SHP77 (cell line): ENCODE results near the gene HSPB8.

Experiments used
- DNase-seq, 2 experiments: peaks; one replicate each; lab custom pipeline; 2025; lab: John Stamatoyannopoulos, UW

Gene HSPB8

GRCh38 chr12:119171291-119171690 is 7.4 kb upstream of the HSPB8 start:
- no peak for DNase-seq

GRCh38 chr12:119171691-119172425 is 6.9 kb upstream of the HSPB8 start:
- no peak for DNase-seq

- DNase-seq: no peak
Measured at GRCh38 chr12:119175081-119175480, 3.6 kb upstream of the HSPB8 start.

- DNase-seq: peak; percentile 83 to 91
Measured at GRCh38 chr12:119176267-119177055, 2.3 kb upstream of the HSPB8 start.

GRCh38 chr12:119177056-119177325 is 1.7 kb upstream of the HSPB8 start:
- no peak for DNase-seq

GRCh38 chr12:119177724-119178380 is 879 bp upstream of the HSPB8 start:
- no peak for DNase-seq

GRCh38 chr12:119179335-119180021 is 747 bp downstream of the HSPB8 start:
- DNase-seq: no peak

GRCh38 chr12:119180380-119181040 is 1.8 kb downstream of the HSPB8 start:
- DNase-seq: no peak

- no peak for DNase-seq
Measured at GRCh38 chr12:119181202-119181601, 2.5 kb downstream of the HSPB8 start.

GRCh38 chr12:119181944-119182343 is 3.2 kb downstream of the HSPB8 start:
- DNase-seq: no peak

GRCh38 chr12:119182701-119183493 is 4.2 kb downstream of the HSPB8 start:
- no peak for DNase-seq

GRCh38 chr12:119183942-119184695 is 5.4 kb downstream of the HSPB8 start:
- no peak for DNase-seq

- no peak for DNase-seq
Measured at GRCh38 chr12:119195256-119195655, 16.5 kb downstream of the HSPB8 start.

GRCh38 chr12:119198440-119198839 is 19.7 kb downstream of the HSPB8 start:
- no peak for DNase-seq

GRCh38 chr12:119200601-119201000 is 21.9 kb downstream of the HSPB8 start:
- no peak for DNase-seq

GRCh38 chr12:119201789-119202543 is 23.2 kb downstream of the HSPB8 start:
- DNase-seq: no peak

- no peak for DNase-seq
Measured at GRCh38 chr12:119202544-119202943, 23.8 kb downstream of the HSPB8 start.

- DNase-seq: no peak
Measured at GRCh38 chr12:119204131-119204530, 25.4 kb downstream of the HSPB8 start.

GRCh38 chr12:119204671-119205285 is 26.0 kb downstream of the HSPB8 start:
- no peak for DNase-seq
